CD4-positive, alpha-beta T cell treated with Interleukin-1 beta for 1 hour (primary cell): ENCODE data around the gene NFILZ.
"Not testable (repeated sequence)": the region's sequence is repeated elsewhere in the genome, so short reads cannot be mapped to it uniquely, and the experiment has no call there.

Experiments used
- DNase-seq, 2 donors: peaks; one replicate each; pipeline ENCODE4 v3.0.0-alpha.2; 2020 to 2022

NFILZ gene

GRCh38 chr19:8611877-8612806, 18.3 kb upstream of the NFILZ start:
- no peak for DNase-seq

GRCh38 chr19:8612807-8613171, 17.6 kb upstream of the NFILZ start:
- DNase-seq, result no peak

- no peak for DNase-seq
These were observed 16.0 kb upstream of the NFILZ start for GRCh38 chr19:8614455-8614854.

DNA sequence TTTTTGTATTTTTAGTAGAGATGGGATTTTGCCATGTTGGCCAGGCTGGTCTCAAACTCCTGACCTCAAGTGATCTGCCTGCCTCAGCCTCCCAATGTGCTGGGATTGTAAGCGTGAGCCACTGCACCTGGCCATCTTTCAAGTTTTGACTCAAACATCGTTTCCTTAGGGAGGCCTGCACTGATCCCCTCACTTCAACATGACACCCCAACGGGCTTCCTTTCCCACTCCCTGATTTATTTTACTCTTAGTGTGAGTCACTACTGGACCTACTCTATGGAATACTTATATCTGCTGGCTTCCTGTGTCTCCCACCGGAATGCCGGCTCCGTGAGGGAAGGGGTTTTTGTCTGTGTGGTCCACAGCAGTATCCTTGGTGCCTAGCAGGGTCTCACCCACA, 15.4 kb upstream of the NFILZ start:
- no peak for DNase-seq

DNA sequence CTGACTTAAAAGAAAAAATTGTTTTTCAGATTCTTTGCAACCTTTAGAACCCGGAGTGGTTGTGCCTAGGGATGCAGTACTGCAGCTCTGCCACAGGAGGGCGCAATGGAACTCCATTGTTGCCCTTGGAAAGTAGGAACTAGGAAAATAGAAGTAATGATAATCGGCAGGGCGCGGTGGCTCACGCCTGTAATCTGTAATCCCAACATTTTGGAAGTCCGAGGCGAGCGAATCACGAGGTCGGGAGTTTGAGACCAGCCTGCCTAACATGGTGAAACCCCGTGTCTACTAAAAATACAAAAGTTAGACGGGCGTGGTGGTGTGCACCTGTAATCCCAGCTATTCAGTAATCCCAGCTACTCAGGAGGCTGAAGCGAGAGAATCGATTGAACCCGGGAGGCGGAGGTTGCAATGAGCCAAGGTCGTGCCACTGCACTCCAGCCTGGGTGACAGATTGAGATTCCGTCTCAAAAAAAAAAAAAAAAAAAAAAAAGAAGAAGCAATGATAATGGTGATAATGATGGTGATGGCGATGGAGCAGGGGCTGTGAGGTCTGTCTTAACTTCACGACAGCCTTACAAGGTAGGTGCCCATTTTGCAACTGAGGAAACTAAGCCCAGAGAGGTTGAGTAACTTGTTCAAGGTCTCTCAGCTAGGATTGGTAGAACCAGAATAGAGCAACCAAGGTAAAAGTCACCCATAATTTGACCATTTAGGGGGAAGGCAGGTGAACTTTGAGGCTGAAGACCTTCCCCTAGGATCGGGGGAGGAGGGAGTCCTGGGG, 14.4 kb upstream of the NFILZ start:
- peak; percentile 63 to 66 for DNase-seq

DNA sequence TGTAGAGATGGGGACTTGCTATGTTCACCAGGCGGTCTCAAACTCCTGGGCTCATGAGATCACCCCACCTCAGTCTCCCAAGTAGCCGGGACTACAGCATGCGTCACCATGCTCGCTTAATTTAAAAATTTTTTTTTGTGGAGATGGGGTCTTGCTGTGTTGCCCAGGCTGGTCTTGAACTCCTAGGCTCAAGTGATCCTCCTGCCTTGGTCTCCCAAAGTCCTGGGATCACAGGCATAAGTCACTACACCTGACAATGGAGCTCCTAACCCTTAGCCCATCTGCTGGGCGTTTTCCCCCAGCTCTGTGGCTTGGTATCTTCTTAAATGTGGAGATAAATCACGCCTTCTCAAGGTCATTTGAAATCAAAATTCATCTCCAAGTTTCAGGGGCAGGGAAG, 13.6 kb upstream of the NFILZ start:
- DNase-seq, result no peak

GRCh38 chr19:8617325-8617724, 13.1 kb upstream of the NFILZ start:
- not testable (repeated sequence) for DNase-seq

- no peak for DNase-seq
These were observed 12.4 kb upstream of the NFILZ start for GRCh38 chr19:8617984-8618383.

GRCh38 chr19:8618751-8619150, 11.7 kb upstream of the NFILZ start:
- DNase-seq, result no peak

GRCh38 chr19:8622886-8623285, 7.5 kb upstream of the NFILZ start:
- DNase-seq, result not testable (repeated sequence)

- DNase-seq, result no peak
These were observed 3.6 kb upstream of the NFILZ start for GRCh38 chr19:8626842-8627241.

- no peak for DNase-seq
These were observed 1.2 kb upstream of the NFILZ start for GRCh38 chr19:8629184-8629583.

- DNase-seq, result no peak
These were observed 477 bp downstream of the NFILZ start for GRCh38 chr19:8630796-8631424.

GRCh38 chr19:8631425-8631819, 989 bp downstream of the NFILZ start:
- no peak for DNase-seq

DNA sequence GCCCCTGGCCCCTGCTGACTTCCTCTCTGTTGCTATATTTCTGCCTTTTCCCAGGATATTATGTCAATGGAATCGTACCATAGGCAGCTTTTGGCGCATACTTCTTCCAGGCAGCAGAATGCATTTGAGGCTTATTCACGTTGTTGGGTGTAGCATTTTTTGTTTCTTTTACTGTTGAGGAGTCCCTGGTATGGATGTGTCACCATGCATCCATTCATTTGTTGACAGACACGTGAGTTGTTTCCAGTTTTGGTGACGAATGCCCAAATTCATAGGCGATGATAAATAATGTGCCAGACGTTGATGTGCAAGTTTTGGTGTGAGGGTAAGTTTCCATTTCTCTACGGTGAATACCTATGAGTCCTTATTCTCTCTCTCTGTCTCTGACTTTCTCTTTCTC, 5.0 kb downstream of the NFILZ start:
- no peak for DNase-seq

DNA sequence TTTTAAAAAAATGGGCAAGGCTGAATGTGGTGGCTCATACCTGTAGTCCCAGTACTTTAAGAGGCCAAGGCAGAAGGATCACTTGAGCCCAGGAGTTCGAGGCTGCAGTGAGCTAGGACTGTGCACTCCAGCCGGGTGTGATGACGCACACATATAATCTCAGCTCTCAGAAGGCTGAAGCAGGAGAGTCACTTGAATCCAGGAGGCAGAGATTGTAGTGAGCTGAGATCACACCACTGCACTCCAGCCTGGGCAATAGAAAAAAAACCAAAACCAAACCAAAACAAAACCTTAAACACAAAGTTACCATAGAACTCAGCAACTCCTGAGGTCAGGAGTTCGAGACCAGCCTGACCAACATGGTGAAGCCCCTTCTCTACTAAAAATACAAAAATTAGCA, 6.6 kb downstream of the NFILZ start:
- not testable (repeated sequence) for DNase-seq

DNA sequence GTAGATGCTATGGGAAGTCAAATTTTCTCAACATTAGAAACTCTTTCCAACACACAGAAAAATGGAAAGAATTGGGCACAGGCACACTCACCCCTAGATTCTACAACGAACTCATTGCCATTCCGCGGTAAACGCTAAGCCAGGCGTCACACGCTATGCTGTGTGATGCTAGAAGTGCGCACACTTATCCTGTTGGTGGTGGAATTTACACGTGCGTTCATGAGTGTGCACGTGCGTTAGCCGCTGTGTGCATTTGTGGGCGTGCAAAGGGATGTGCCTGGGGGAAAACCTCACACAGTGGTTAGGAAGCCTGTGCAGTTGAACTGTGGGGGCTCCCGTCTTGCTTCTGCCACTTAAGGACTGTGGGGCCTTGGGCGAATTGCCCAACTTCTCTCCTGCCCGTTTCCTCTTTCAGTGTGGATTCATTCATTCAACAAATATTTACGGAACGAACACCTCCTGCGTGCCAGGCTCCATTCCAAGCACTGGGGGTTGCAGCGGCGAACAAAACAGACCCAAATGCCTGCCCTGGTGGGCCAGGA, 7.7 kb downstream of the NFILZ start:
- DNase-seq, result peak in 1 of 2 donors; percentile 32

DNA sequence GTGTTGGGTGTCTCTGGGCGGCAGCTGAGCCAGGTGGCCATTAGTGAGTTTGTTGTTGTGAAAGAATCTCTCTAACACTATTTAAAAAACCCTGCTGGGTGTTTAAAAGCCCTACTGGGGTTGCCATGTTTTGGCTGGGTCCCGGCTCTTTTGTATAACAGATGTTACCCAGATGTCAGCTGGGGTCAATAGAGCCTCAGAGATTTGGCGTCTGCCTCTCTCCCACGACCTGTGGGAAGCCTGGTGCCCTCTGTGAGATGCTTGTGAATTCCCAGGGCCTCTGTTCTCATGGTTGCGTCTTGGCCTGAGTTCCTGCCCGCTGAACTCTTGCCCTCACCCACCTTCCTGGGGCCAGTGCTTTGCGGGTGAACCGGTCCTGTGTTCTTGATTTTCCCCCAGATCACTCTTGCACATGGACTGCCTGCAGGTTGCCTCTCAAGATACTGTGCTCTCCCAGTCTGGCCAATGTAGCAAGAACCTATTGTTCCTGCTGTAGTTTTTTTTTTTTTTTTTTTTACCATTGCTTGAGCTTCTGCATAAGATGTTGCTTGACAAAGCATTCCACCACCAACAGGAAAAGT, 9.5 kb downstream of the NFILZ start:
- no peak for DNase-seq

DNA sequence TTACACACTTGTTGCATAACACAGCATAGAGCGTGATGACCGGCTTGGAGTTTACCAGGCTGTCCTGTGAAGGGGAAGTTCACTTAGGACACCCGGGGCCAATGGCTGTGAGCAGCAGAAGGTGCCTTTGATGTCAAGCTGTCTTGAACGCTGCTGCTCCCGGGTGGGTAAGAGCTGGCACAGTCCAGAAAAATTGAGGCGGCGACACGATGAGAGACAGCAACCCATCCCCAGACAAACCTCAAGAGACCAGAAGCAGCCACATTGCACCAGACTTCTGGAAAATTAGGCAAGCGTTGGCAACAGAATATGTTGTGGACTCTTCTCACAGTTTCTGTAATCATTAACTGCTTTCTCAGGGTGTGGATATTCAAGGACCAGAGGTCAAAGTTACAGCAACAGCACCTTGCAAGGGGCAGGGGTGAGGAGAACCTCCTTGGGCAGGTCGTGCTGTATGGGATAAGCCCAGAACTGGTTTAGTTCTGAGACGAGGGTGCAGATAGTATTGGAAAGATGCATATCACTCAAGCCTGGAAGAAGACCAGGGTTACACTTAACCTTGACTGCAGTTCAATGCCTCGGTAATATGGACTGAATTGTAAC, 10.1 kb downstream of the NFILZ start:
- DNase-seq, result peak; percentile 19 to 76

GRCh38 chr19:8641221-8641907, 10.9 kb downstream of the NFILZ start:
- no peak for DNase-seq

DNA sequence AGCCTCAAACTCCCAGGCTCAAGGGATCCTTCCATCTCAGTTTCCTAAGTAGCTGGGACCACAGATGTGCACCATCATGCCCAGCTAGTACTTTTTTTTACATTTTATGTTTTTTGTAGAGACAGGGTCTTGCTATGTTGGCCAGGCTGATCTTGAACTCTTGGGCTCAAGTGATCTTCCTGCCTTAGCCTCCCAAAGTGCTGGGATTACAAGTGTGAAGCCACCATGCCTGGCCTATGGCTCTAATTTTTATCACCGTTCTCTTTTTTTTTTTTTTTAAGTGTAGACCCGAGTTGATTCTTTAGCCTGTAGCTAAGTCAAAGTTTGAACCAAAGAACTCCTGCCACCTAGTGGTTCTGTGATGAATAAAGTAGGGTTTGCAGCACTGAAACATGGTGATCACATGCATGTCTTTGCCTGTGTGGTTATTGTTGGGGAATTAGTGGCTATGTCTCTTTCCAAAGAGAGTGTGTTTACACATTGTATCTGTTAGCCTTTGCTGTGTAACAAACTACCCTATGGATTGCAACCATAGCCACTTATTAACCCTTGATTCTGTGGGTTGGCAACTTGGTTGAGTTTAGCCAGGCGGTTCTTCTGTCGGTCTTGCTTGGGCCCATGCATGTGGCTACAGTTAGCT, 11.6 kb downstream of the NFILZ start:
- peak; percentile 13 to 60 for DNase-seq
